KMS-11 (cell line): ENCODE data around the gene ERGIC3.

Experiments
- H2AFZ ChIP-seq: fragments of 200-600 bp; sonication (generic); 2 replicates; pipeline ENCODE4 v1.6.1; 2016; ENCODE audit warnings: antibody characterized with exemption, mixed run types, low read depth
- H3K27ac ChIP-seq: fragments of 200-600 bp; sonication (generic); 2 replicates; pipeline ENCODE4 v1.6.1; 2016; ENCODE audit warnings: mild to moderate bottlenecking, mixed run types
- H3K27me3 ChIP-seq: fragments of 200-600 bp; sonication (generic); 2 replicates; pipeline ENCODE4 v1.6.1; 2017; ENCODE audit warnings: mild to moderate bottlenecking, low read depth, mixed run types, moderate library complexity; ENCODE audit not compliant: insufficient read depth
- H3K36me3 ChIP-seq: fragments of 200-600 bp; sonication (generic); 2 replicates; pipeline ENCODE4 v1.6.1; 2017; ENCODE audit warnings: mild to moderate bottlenecking, mixed run types; ENCODE audit not compliant: insufficient read depth
- H3K4me1 ChIP-seq: fragments of 200-600 bp; sonication (generic); 2 replicates; pipeline ENCODE4 v1.6.1; 2016; ENCODE audit warnings: mild to moderate bottlenecking, low read depth, mixed run types; ENCODE audit not compliant: poor library complexity, severe bottlenecking
- H3K4me2 ChIP-seq: fragments of 200-600 bp; sonication (generic); 2 replicates; pipeline ENCODE4 v1.7.0; 2016; ENCODE audit warnings: mild to moderate bottlenecking, mixed run types
- H3K4me3 ChIP-seq: fragments of 200-600 bp; sonication (generic); IDR thresholded peaks from 2 replicates; pipeline ENCODE4 v1.6.1; 2017; ENCODE audit warnings: low read depth, low read length, mixed read lengths; ENCODE audit not compliant: insufficient read depth
- H3K79me2 ChIP-seq: fragments of 200-600 bp; sonication (generic); 2 replicates; pipeline ENCODE4 v1.6.1; 2016; ENCODE audit warnings: low read depth, mixed run types; ENCODE audit not compliant: insufficient read depth
- H3K9ac ChIP-seq: fragments of 200-600 bp; sonication (generic); 2 replicates; pipeline ENCODE4 v1.6.1; 2016; ENCODE audit warnings: mild to moderate bottlenecking, mixed run types
- H4K20me1 ChIP-seq: fragments of 200-600 bp; sonication (generic); 2 replicates; pipeline ENCODE4 v1.6.1; 2016; ENCODE audit warnings: mild to moderate bottlenecking, mixed run types; ENCODE audit not compliant: insufficient read depth
- CTCF ChIP-seq: fragments of 200-600 bp; sonication (generic); conservative IDR thresholded peaks from 2 replicates; pipeline ENCODE4 v1.6.1; 2017; ENCODE audit warnings: low read depth, mild to moderate bottlenecking, antibody characterized with exemption, low read length, moderate library complexity, mixed read lengths

The ERGIC3 gene

DNA sequence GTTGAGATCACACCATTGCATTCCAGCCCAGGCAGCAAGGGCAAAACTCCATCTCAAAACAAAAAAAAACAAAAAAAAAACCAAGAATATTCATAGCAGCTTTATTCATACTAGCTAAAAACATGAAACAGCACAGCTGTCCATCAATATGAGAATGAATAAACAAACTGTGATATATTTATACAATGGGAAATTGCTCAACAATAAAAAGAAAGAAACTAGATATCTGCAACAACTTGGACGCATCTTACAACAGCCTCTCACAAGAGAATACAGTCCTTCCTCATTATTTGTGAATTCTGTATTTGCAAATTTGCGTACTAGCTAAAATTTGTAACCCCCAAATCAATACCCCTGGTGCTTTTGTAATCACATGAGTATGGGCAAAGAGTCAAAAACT lies 45.6 kb downstream of the ERGIC3 start:
- H3K27me3 ChIP-seq: no peaks in the 10 kb centered on the region
- H3K4me3 ChIP-seq: no peak overlapping the region
- H3K27ac ChIP-seq: no peak overlapping the region
- no peak overlapping the region for H2AFZ ChIP-seq
- H3K36me3 ChIP-seq: no peaks in the 10 kb centered on the region
- H3K4me1 ChIP-seq: peaks cover 23% of the 10 kb centered on the region
- no peak overlapping the region for H3K9ac ChIP-seq
- no peaks in the 10 kb centered on the region for H3K79me2 ChIP-seq
- H4K20me1 ChIP-seq: no peaks in the 10 kb centered on the region
- no peak for TF ChIP-seq CTCF
- no peak overlapping the region for H3K4me2 ChIP-seq

- Histone ChIP-seq H3K4me3 (no peak overlapping the region), H3K27me3 (no peaks in the 10 kb centered on the region), H3K4me1 (peaks cover 33% of the 10 kb centered on the region), H3K4me2 (no peak overlapping the region), H3K79me2 (no peaks in the 10 kb centered on the region), H3K36me3 (no peaks in the 10 kb centered on the region), H3K9ac (no peak overlapping the region), H3K27ac (no peak overlapping the region), H2AFZ (no peak overlapping the region), H4K20me1 (no peaks in the 10 kb centered on the region)
- TF ChIP-seq CTCF: no peak
These were observed 46.5 kb downstream of the ERGIC3 start for GRCh38 chr20:35588397-35588796.

DNA sequence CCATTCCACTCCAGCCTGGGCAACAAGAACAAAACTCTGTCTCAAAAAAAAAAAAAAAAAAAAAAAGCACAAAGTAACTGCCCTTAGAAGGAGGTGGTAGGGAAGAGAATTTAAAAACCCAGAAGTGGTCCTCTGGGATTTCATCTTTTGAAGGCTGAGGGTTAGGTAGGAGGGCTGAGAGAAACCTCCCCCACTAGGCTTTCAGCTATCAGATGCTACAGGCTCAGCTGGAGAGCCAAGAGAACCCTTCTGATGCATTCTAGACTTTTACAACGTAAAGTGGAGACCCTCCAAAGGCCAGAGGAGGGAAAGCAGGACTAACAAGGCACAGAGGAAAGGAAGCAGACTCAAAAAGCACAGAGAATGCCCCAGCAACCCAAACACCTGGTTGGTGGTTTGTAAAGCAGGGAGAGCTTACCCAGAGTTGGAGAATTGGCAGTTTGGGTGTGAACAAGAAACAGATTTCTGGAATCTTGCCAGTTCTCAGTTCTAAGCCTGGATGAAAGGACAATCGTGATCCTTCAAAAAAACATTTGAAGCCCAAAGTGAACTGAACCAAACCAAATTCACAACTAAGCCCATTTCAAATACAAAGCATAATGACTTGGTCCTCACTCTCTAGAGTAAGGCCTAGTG lies 50.6 kb downstream of the ERGIC3 start:
- no peaks in the 10 kb centered on the region for H3K27me3 ChIP-seq
- H3K79me2 ChIP-seq: no peaks in the 10 kb centered on the region
- H2AFZ ChIP-seq: peak overlapping the region; percentile 36
- no peaks in the 10 kb centered on the region for H3K36me3 ChIP-seq
- H3K4me1 ChIP-seq: peaks cover 44% of the 10 kb centered on the region
- TF ChIP-seq CTCF: no peak
- H3K4me3 ChIP-seq: no peak overlapping the region
- H4K20me1 ChIP-seq: no peaks in the 10 kb centered on the region
- H3K4me2 ChIP-seq: peak overlapping the region; percentile 61
- H3K9ac ChIP-seq: no peak overlapping the region; the same call in 1 of the 2 replicates
- H3K27ac ChIP-seq: peak overlapping the region; percentile 52

DNA sequence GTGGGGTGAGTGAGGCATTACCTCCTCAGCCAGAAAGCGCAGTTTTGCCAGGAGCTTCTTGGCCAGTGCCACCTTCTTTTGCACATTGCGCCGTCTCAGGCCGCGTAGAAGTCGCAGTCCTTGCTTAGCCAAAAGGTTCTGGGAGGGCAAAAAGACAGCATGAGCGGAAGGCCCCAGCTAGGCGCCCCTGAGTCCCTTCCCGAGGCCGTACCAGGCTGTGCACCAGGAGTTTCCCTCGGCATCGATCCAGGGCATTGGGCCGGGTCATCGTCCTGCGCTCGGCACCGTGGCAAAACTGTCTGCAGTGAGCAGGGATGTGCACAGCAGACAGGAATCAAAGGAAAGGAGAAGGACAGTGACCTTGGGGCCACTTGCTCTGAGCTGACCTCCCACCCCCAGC lies 53.6 kb downstream of the ERGIC3 start:
- Histone ChIP-seq H3K9ac (no peak overlapping the region), H4K20me1 (no peaks in the 10 kb centered on the region), H3K4me1 (peaks cover 55% of the 10 kb centered on the region), H3K27me3 (no peaks in the 10 kb centered on the region), H3K36me3 (no peaks in the 10 kb centered on the region), H3K4me3 (no peak overlapping the region), H3K4me2 (no peak overlapping the region), H3K79me2 (no peaks in the 10 kb centered on the region), H3K27ac (no peak overlapping the region), H2AFZ (no peak overlapping the region)
- TF ChIP-seq CTCF: no peak
